GM19468 (cell line): ENCODE measurements around the gene TAS2R46.
"Not testable (repeated sequence)": the region's sequence is repeated elsewhere in the genome, so short reads cannot be mapped to it uniquely, and the experiment has no call there.

Experiments
- ATAC-seq: cut with Tn5 transposase; IDR thresholded peaks from one replicate; pipeline ENCODE4 v1.9.1; 2021; ENCODE audit warnings: mild to moderate bottlenecking, moderate library complexity, moderate number of reproducible peaks; ENCODE audit not compliant: unreplicated experiment; ENCODE audit errors: extremely low read depth

Gene TAS2R46

GRCh38 chr12:11062194-11062593 is at the start of gene TAS2R46:
TAS2R46 (minus strand) TSS chr12:11062294; CDS start chr12:11062294, 0 bp downstream.
- not testable (repeated sequence) for ATAC-seq

- not testable (repeated sequence) for ATAC-seq
These were observed 49.1 kb upstream of the TAS2R46 start for GRCh38 chr12:11111213-11111612.

GRCh38 chr12:11108862-11109261 is 46.8 kb upstream of the TAS2R46 start:
- ATAC-seq = no peak

GRCh38 chr12:11107719-11108118 is 45.6 kb upstream of the TAS2R46 start:
- ATAC-seq = no peak

GRCh38 chr12:11106288-11106687 is 44.2 kb upstream of the TAS2R46 start:
- no peak for ATAC-seq

- ATAC-seq = no peak
These were observed 43.5 kb upstream of the TAS2R46 start for GRCh38 chr12:11105546-11105945.

- not testable (repeated sequence) for ATAC-seq
These were observed 32.8 kb upstream of the TAS2R46 start for GRCh38 chr12:11094910-11095309.

- ATAC-seq = no peak
These were observed 30.0 kb upstream of the TAS2R46 start, which contains the start of gene TAS2R43 for GRCh38 chr12:11092128-11092527. TAS2R43 (minus strand) TSS chr12:11092313; CDS start chr12:11092229, 84 bp downstream.

GRCh38 chr12:11089246-11089645 is 27.2 kb upstream of the TAS2R46 start:
- no peak for ATAC-seq

- ATAC-seq = no peak
These were observed 23.3 kb upstream of the TAS2R46 start for GRCh38 chr12:11085419-11085818.

GRCh38 chr12:11081987-11082386 is 19.9 kb upstream of the TAS2R46 start:
- ATAC-seq = no peak

GRCh38 chr12:11078246-11078645 is 16.2 kb upstream of the TAS2R46 start:
- ATAC-seq = no peak

- no peak for ATAC-seq
These were observed 13.5 kb upstream of the TAS2R46 start for GRCh38 chr12:11075642-11076041.

GRCh38 chr12:11071414-11071813 is 9.3 kb upstream of the TAS2R46 start:
- no peak for ATAC-seq

GRCh38 chr12:11070999-11071398 is 8.9 kb upstream of the TAS2R46 start:
- no peak for ATAC-seq

- no peak for ATAC-seq
These were observed 7.8 kb upstream of the TAS2R46 start for GRCh38 chr12:11069854-11070365.

GRCh38 chr12:11067514-11067913 is 5.4 kb upstream of the TAS2R46 start:
- ATAC-seq = no peak

- no peak for ATAC-seq
These were observed 2.3 kb downstream of the TAS2R46 start for GRCh38 chr12:11059784-11060183.

GRCh38 chr12:11059041-11059440 is 3.1 kb downstream of the TAS2R46 start:
- ATAC-seq = no peak

- ATAC-seq = no peak
These were observed 6.8 kb downstream of the TAS2R46 start for GRCh38 chr12:11055306-11055705.

GRCh38 chr12:11049806-11050531 is 12.1 kb downstream of the TAS2R46 start:
- ATAC-seq = not testable (repeated sequence)

GRCh38 chr12:11041366-11041765 is 20.7 kb downstream of the TAS2R46 start:
- ATAC-seq = not testable (repeated sequence)
